OCI-M2 (cell line): ENCODE data around the gene TCF7L2.
"Not testable (repeated sequence)": the region's sequence is repeated elsewhere in the genome, so short reads cannot be mapped to it uniquely, and the experiment has no call there.

ENCODE experiments used
- DNase-seq: peaks from one replicate; lab custom pipeline; 2025; ENCODE audit not compliant: unreplicated experiment; lab: John Stamatoyannopoulos, UW

TCF7L2 gene

GRCh38 chr10:113061557-113061956, 111.5 kb downstream of the TCF7L2 start:
- DNase-seq: no peak

GRCh38 chr10:113063043-113063967, 113.3 kb downstream of the TCF7L2 start:
- peak; percentile 74 for DNase-seq

GRCh38 chr10:113064039-113064438, 114.0 kb downstream of the TCF7L2 start:
- DNase-seq: no peak

GRCh38 chr10:113066120-113066519, 116.1 kb downstream of the TCF7L2 start:
- not testable (repeated sequence) for DNase-seq

- no peak for DNase-seq
Observed at GRCh38 chr10:113066561-113067312, 116.7 kb downstream of the TCF7L2 start.

GRCh38 chr10:113067501-113067900, 117.5 kb downstream of the TCF7L2 start:
- DNase-seq: no peak

GRCh38 chr10:113068178-113068890, 118.3 kb downstream of the TCF7L2 start:
- DNase-seq: no peak

- no peak for DNase-seq
Observed at GRCh38 chr10:113069595-113069994, 119.5 kb downstream of the TCF7L2 start.

- no peak for DNase-seq
Observed at GRCh38 chr10:113071446-113071845, 121.4 kb downstream of the TCF7L2 start.

- DNase-seq: no peak
Observed at GRCh38 chr10:113073549-113074189, 123.6 kb downstream of the TCF7L2 start.

GRCh38 chr10:113076949-113077348, 126.9 kb downstream of the TCF7L2 start:
- no peak for DNase-seq

GRCh38 chr10:113078282-113078907, 128.3 kb downstream of the TCF7L2 start:
- no peak for DNase-seq

- no peak for DNase-seq
Observed at GRCh38 chr10:113080061-113080924, 130.2 kb downstream of the TCF7L2 start.

- no peak for DNase-seq
Observed at GRCh38 chr10:113080925-113081229, 130.8 kb downstream of the TCF7L2 start.

GRCh38 chr10:113084031-113084430, 134.0 kb downstream of the TCF7L2 start:
- DNase-seq: no peak

GRCh38 chr10:113085776-113086175, 135.7 kb downstream of the TCF7L2 start:
- no peak for DNase-seq

- no peak for DNase-seq
Observed at GRCh38 chr10:113086282-113086681, 136.2 kb downstream of the TCF7L2 start.

GRCh38 chr10:113087165-113088029, 137.3 kb downstream of the TCF7L2 start:
- DNase-seq: no peak

GRCh38 chr10:113088194-113088593, 138.1 kb downstream of the TCF7L2 start:
- no peak for DNase-seq
